GM12801 (cell line): ENCODE measurements around the gene ERC2.

ENCODE experiments used
- CTCF ChIP-seq: IDR thresholded peaks from one replicate; pipeline ENCODE4 v1.5.1; 2011; ENCODE audit warnings: control low read depth; ENCODE audit not compliant: insufficient read length; ENCODE audit errors: extremely low read depth

The ERC2 gene

GRCh38 chr3:55621648-55622047 lies 846.6 kb downstream of the ERC2 start:
- no peak for TF ChIP-seq CTCF

DNA sequence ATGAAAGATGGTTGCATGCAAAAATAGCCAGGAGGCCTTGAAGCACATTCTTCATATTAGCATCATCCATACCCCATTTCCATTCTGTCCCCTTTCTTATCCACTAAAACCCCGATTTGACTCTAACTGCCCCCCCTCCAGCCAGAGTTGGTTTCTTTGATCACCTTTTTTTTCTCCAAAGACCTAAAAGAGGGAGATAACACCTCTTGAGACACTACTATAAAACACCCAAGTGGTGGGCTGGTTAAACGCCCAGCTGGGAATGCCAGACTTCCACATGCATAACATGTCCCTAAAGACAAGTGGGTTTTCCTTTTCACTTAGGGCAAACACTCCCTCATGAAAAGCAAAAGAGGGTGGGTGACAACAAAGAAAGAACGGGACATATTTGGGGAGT lies 847.2 kb downstream of the ERC2 start:
- no peak for TF ChIP-seq CTCF

GRCh38 chr3:55620351-55621025 lies 847.8 kb downstream of the ERC2 start:
- TF ChIP-seq CTCF, result no peak

GRCh38 chr3:55619046-55619808 lies 849.0 kb downstream of the ERC2 start:
- no peak for TF ChIP-seq CTCF

DNA sequence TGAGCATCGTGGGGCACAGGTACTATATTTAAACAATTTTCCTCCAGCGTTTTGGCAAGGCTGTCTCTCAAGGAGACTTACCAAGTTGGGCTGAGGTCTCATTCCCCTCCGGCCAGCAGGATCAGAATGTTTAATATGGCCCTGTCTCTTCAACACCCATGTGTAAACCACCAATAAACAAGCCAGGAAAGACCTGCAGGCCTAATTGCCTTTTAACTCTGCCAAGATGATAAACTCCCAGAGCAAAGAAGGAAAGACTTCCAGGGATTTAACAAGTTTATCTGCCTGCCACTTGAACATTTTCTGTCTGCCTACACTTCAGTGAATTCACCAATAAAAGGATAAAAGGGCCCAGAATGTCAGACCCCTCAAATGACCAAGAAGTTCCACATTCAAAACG lies 850.9 kb downstream of the ERC2 start:
- TF ChIP-seq CTCF, result no peak

GRCh38 chr3:55616803-55617202 lies 851.5 kb downstream of the ERC2 start:
- no peak for TF ChIP-seq CTCF

- no peak for TF ChIP-seq CTCF
Observed at GRCh38 chr3:55615694-55616295, 852.5 kb downstream of the ERC2 start.
